ENCODE results near the gene GPHA2.

GPHA2 gene

GRCh38 chr11:64930340-64930739 lies 5.4 kb downstream of the GPHA2 start:
- no peak overlapping the region for H2BK15ac ChIP-seq (ENCODE audit: low read length)
- DNase-seq (ENCODE audit: low spot score), result no peak
- H3K23ac ChIP-seq (ENCODE audit: low read depth, low read length, poor library complexity), result no peak overlapping the region
- no peak overlapping the region for H4K91ac ChIP-seq (ENCODE audit: low read depth, low read length, poor library complexity)
- H2BK5ac ChIP-seq (ENCODE audit: low read length), result no peak overlapping the region
- H3K27me3 ChIP-seq (ENCODE audit: control insufficient read depth in 3 of 3, insufficient read depth in 3 of 3, low read depth in 1 of 3, low read length in 3 of 3), result no peaks in the 10 kb centered on the region
- no peak overlapping the region for H2AK5ac ChIP-seq (ENCODE audit: low read depth, low read length)
- no peak overlapping the region for H3K4ac ChIP-seq (ENCODE audit: low read length)
- no peak overlapping the region for H2AFZ ChIP-seq (ENCODE audit: low read length)
- no peak overlapping the region for H3K18ac ChIP-seq (ENCODE audit: low read length)
- no peak overlapping the region for H3K4me2 ChIP-seq (ENCODE audit: insufficient read depth, low read length, poor library complexity, severe bottlenecking)
- H2BK12ac ChIP-seq (ENCODE audit: low read length), result no peak overlapping the region
- H3K4me1 ChIP-seq (ENCODE audit: control insufficient read depth in 2 of 2, insufficient read depth in 1 of 2, low read depth in 1 of 2, low read length in 2 of 2), result peaks cover 3 to 6% of the 10 kb centered on the region in 2 donors
- no peak overlapping the region for H3K9ac ChIP-seq (ENCODE audit: low read depth, low read length, poor library complexity)
- no peaks in the 10 kb centered on the region for H3K79me1 ChIP-seq (ENCODE audit: low read depth, low read length)
- H2BK120ac ChIP-seq (ENCODE audit: low read depth, low read length), result no peak overlapping the region
- WGBS, 2 donors (ENCODE audit: extremely low coverage in 2 of 2, insufficient read length in 2 of 2, insufficient replicate concordance in 1 of 2), result no CpG with 5 or more reads among the region's 6 CpGs
- peaks cover 0 to 6% of the 10 kb centered on the region in 2 donors for H3K36me3 ChIP-seq (replicated peaks in 1 of 2; ENCODE audit: control insufficient read depth in 2 of 2, insufficient read depth in 2 of 2, low read length in 2 of 2)
- H3K4me3 ChIP-seq (ENCODE audit: low read length in 2 of 2), result no peak overlapping the region
- H3K9me3 ChIP-seq (replicated peaks in 1 of 2; ENCODE audit: control insufficient read depth in 2 of 2, insufficient read depth in 1 of 2, low read depth in 1 of 2, low read length in 2 of 2), result no peaks in the 10 kb centered on the region
- H4K8ac ChIP-seq (ENCODE audit: low read depth, low read length), result no peak overlapping the region
- no peak overlapping the region for H3K27ac ChIP-seq (replicated peaks; ENCODE audit: low read length)
- no peak overlapping the region for H3K14ac ChIP-seq (ENCODE audit: low read length)

- DNase-seq (ENCODE audit: low spot score), result no peak
- H2BK12ac ChIP-seq (ENCODE audit: low read length), result no peak overlapping the region
- H3K18ac ChIP-seq (ENCODE audit: low read length), result no peak overlapping the region
- no peak overlapping the region for H3K4ac ChIP-seq (ENCODE audit: low read length)
- peaks cover 0 to 6% of the 10 kb centered on the region in 2 donors for H3K36me3 ChIP-seq (replicated peaks in 1 of 2; ENCODE audit: control insufficient read depth in 2 of 2, insufficient read depth in 2 of 2, low read length in 2 of 2)
- no peak overlapping the region for H3K23ac ChIP-seq (ENCODE audit: low read depth, low read length, poor library complexity)
- no peak overlapping the region for H3K14ac ChIP-seq (ENCODE audit: low read length)
- no peak overlapping the region for H2BK5ac ChIP-seq (ENCODE audit: low read length)
- H3K79me1 ChIP-seq (ENCODE audit: low read depth, low read length), result no peaks in the 10 kb centered on the region
- no peak overlapping the region for H4K91ac ChIP-seq (ENCODE audit: low read depth, low read length, poor library complexity)
- H3K4me3 ChIP-seq (ENCODE audit: low read length in 2 of 2), result no peak overlapping the region
- no peak overlapping the region for H3K27ac ChIP-seq (replicated peaks; ENCODE audit: low read length)
- H4K8ac ChIP-seq (ENCODE audit: low read depth, low read length), result no peak overlapping the region
- no CpG with 5 or more reads among the region's 7 CpGs for WGBS, 2 donors (ENCODE audit: extremely low coverage in 2 of 2, insufficient read length in 2 of 2, insufficient replicate concordance in 1 of 2)
- H2AK5ac ChIP-seq (ENCODE audit: low read depth, low read length), result no peak overlapping the region
- no peak overlapping the region for H3K4me2 ChIP-seq (ENCODE audit: insufficient read depth, low read length, poor library complexity, severe bottlenecking)
- H2BK120ac ChIP-seq (ENCODE audit: low read depth, low read length), result no peak overlapping the region
- H2AFZ ChIP-seq (ENCODE audit: low read length), result no peak overlapping the region
- no peak overlapping the region for H3K9ac ChIP-seq (ENCODE audit: low read depth, low read length, poor library complexity)
- H3K4me1 ChIP-seq (ENCODE audit: control insufficient read depth in 2 of 2, insufficient read depth in 1 of 2, low read depth in 1 of 2, low read length in 2 of 2), result peaks cover 4 to 6% of the 10 kb centered on the region in 2 donors
- H2BK15ac ChIP-seq (ENCODE audit: low read length), result no peak overlapping the region
- H3K9me3 ChIP-seq (replicated peaks in 1 of 2; ENCODE audit: control insufficient read depth in 2 of 2, insufficient read depth in 1 of 2, low read depth in 1 of 2, low read length in 2 of 2), result no peaks in the 10 kb centered on the region
- H3K27me3 ChIP-seq (ENCODE audit: control insufficient read depth in 3 of 3, insufficient read depth in 3 of 3, low read depth in 1 of 3, low read length in 3 of 3), result peaks cover 0 to 2% (median 0%) of the 10 kb centered on the region in 3 experiments
Measured at GRCh38 chr11:64929625-64930024, 6.1 kb downstream of the GPHA2 start.

DNA sequence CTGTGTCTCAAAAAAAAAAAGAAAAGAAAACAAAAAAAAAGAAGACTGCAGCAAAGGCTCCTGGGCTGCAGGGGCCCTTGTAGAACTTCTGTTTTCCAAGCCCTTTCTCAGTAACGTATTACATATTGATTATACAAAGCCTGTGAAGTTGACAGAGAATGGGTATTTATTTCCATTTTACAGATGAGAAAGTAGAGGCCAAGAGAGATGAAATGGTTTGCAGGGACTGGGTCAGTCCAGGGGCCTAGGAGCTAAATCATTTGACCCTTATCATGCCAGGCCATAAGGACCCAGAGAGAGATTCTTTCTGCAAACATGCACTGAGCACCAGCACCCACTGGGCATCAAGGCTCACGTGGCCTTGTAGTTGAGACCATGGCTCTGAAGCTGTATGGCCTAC lies 6.7 kb downstream of the GPHA2 start:
- no peaks in the 10 kb centered on the region for H3K9me3 ChIP-seq (replicated peaks in 1 of 2; ENCODE audit: control insufficient read depth in 2 of 2, insufficient read depth in 1 of 2, low read depth in 1 of 2, low read length in 2 of 2)
- no peak overlapping the region for H2AFZ ChIP-seq (ENCODE audit: low read length)
- peaks cover 4 to 6% of the 10 kb centered on the region in 2 donors for H3K4me1 ChIP-seq (ENCODE audit: control insufficient read depth in 2 of 2, insufficient read depth in 1 of 2, low read depth in 1 of 2, low read length in 2 of 2)
- H4K8ac ChIP-seq (ENCODE audit: low read depth, low read length), result no peak overlapping the region
- no peak overlapping the region for H3K9ac ChIP-seq (ENCODE audit: low read depth, low read length, poor library complexity)
- H3K36me3 ChIP-seq (replicated peaks in 1 of 2; ENCODE audit: control insufficient read depth in 2 of 2, insufficient read depth in 2 of 2, low read length in 2 of 2), result peaks cover 0 to 6% of the 10 kb centered on the region in 2 donors
- no peak overlapping the region for H2AK5ac ChIP-seq (ENCODE audit: low read depth, low read length)
- H2BK12ac ChIP-seq (ENCODE audit: low read length), result no peak overlapping the region
- no peak overlapping the region for H4K91ac ChIP-seq (ENCODE audit: low read depth, low read length, poor library complexity)
- no CpG with 5 or more reads among the region's 2 CpGs for WGBS, 2 donors (ENCODE audit: extremely low coverage in 2 of 2, insufficient read length in 2 of 2, insufficient replicate concordance in 1 of 2)
- H3K4ac ChIP-seq (ENCODE audit: low read length), result no peak overlapping the region
- no peak overlapping the region for H2BK5ac ChIP-seq (ENCODE audit: low read length)
- H2BK15ac ChIP-seq (ENCODE audit: low read length), result no peak overlapping the region
- no peak overlapping the region for H3K23ac ChIP-seq (ENCODE audit: low read depth, low read length, poor library complexity)
- no peak for DNase-seq (ENCODE audit: low spot score)
- H2BK120ac ChIP-seq (ENCODE audit: low read depth, low read length), result no peak overlapping the region
- H3K14ac ChIP-seq (ENCODE audit: low read length), result no peak overlapping the region
- H3K4me3 ChIP-seq (ENCODE audit: low read length in 2 of 2), result no peak overlapping the region
- peaks cover 0 to 2% (median 0%) of the 10 kb centered on the region in 3 experiments for H3K27me3 ChIP-seq (ENCODE audit: control insufficient read depth in 3 of 3, insufficient read depth in 3 of 3, low read depth in 1 of 3, low read length in 3 of 3)
- no peak overlapping the region for H3K27ac ChIP-seq (replicated peaks; ENCODE audit: low read length)
- H3K79me1 ChIP-seq (ENCODE audit: low read depth, low read length), result no peaks in the 10 kb centered on the region
- no peak overlapping the region for H3K18ac ChIP-seq (ENCODE audit: low read length)
- no peak overlapping the region for H3K4me2 ChIP-seq (ENCODE audit: insufficient read depth, low read length, poor library complexity, severe bottlenecking)

- H3K4me2 ChIP-seq (ENCODE audit: insufficient read depth, low read length, poor library complexity, severe bottlenecking), result no peak overlapping the region
- DNase-seq (ENCODE audit: low spot score), result no peak
Measured at GRCh38 chr11:64926689-64927088, 9.0 kb downstream of the GPHA2 start.

More at GRCh38 chr11:64926689-64927088, 9.0 kb downstream of the GPHA2 start:
- Histone ChIP-seq H4K91ac (ENCODE audit: low read depth, low read length, poor library complexity) (no peak overlapping the region), H3K27ac (replicated peaks; ENCODE audit: low read length) (no peak overlapping the region), H2AFZ (ENCODE audit: low read length) (no peak overlapping the region), H3K4ac (ENCODE audit: low read length) (no peak overlapping the region), H3K18ac (ENCODE audit: low read length) (no peak overlapping the region), H3K4me3 (ENCODE audit: low read length in 2 of 2) (no peak overlapping the region), H2BK12ac (ENCODE audit: low read length) (peak overlapping the region; percentile 78), H4K8ac (ENCODE audit: low read depth, low read length) (no peak overlapping the region), H2BK5ac (ENCODE audit: low read length) (no peak overlapping the region), H3K14ac (ENCODE audit: low read length) (no peak overlapping the region), H2BK120ac (ENCODE audit: low read depth, low read length) (no peak overlapping the region), H2AK5ac (ENCODE audit: low read depth, low read length) (no peak overlapping the region), H2BK15ac (ENCODE audit: low read length) (no peak overlapping the region), H3K36me3 (replicated peaks in 1 of 2; ENCODE audit: control insufficient read depth in 2 of 2, insufficient read depth in 2 of 2, low read length in 2 of 2) (peaks cover 0 to 6% of the 10 kb centered on the region in 2 donors), H3K79me1 (ENCODE audit: low read depth, low read length) (no peaks in the 10 kb centered on the region), H3K23ac (ENCODE audit: low read depth, low read length, poor library complexity) (peak overlapping the region; percentile 59), H3K27me3 (ENCODE audit: control insufficient read depth in 3 of 3, insufficient read depth in 3 of 3, low read depth in 1 of 3, low read length in 3 of 3) (peaks cover 0 to 2% (median 0%) of the 10 kb centered on the region in 3 experiments), H3K9me3 (replicated peaks in 1 of 2; ENCODE audit: control insufficient read depth in 2 of 2, insufficient read depth in 1 of 2, low read depth in 1 of 2, low read length in 2 of 2) (no peaks in the 10 kb centered on the region), H3K4me1 (ENCODE audit: control insufficient read depth in 2 of 2, insufficient read depth in 1 of 2, low read depth in 1 of 2, low read length in 2 of 2) (peaks cover 4 to 9% of the 10 kb centered on the region in 2 donors), H3K9ac (ENCODE audit: low read depth, low read length, poor library complexity) (no peak overlapping the region)
- no CpG with 5 or more reads among the region's 22 CpGs for WGBS, 2 donors (ENCODE audit: extremely low coverage in 2 of 2, insufficient read length in 2 of 2, insufficient replicate concordance in 1 of 2)
